ENCODE data around the gene VPS37C. TPM values are rescaled to one million over a fixed set of nuclear protein-coding genes. Genes with fewer than 3 reads are reported as not detected.

The VPS37C gene
- total RNA-seq, 1 experiment from 2014 or later: 19.0 TPM

DNA sequence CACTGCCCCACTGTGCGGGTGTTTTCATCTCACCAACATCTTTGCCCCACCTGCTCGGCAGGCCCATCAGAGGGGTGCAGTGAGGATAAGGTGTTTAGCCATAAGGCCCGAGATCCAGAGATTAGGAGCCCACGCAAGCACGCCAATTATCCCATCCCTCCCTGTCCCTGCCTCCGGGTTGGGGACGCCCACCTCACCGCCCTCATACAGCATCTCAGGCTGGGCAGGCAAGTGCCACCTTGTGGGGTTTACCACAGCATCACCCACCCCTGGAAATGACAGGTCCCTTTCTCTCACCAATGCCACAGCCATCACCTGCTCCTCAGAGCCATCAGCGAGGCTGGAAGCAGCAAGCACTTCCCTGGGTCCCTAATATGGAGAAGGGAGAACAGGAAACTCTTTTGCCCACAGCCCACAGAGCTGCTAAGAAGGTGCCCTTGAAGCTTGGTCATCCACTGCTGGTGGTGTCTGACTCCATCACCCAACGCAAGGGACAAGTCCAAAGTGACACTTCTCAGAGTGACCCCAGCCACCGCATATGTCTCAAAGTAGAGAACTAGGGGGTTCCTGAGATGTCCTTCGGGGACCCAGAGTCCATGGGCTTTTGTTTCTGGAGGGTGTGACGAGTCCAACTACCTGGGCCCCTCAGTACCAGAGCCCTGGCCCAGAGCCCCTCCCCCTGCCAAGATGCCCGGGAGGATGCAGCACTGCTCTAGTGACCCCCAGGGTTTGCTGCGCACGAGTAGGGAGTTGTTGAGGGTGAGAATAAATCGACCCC lies 15.8 kb downstream of the VPS37C start:
- H3K56ac ChIP-seq (ENCODE audit: insufficient read length, low read depth, low read length): no peak overlapping the region
- no CpG with 5 or more reads among the region's 17 CpGs for WGBS (ENCODE audit: extremely low coverage, insufficient read length, low lambda C conversion rate)
- no peak overlapping the region for H3K4me2 ChIP-seq (ENCODE audit: insufficient read depth, insufficient read length, low read length)
- H3K4me1 ChIP-seq (ENCODE audit: insufficient read depth, low read length): no peaks in the 10 kb centered on the region
- H3K23ac ChIP-seq (ENCODE audit: insufficient read length, low read depth, low read length): no peak overlapping the region
- no peak overlapping the region for H2BK20ac ChIP-seq (ENCODE audit: low read depth, low read length, poor library complexity, severe bottlenecking)
- H2BK5ac ChIP-seq (ENCODE audit: insufficient read length, low read length): no peak overlapping the region
- no peak overlapping the region for H3K14ac ChIP-seq (ENCODE audit: insufficient read depth, low read length)
- H4K5ac ChIP-seq (ENCODE audit: insufficient read length, low read depth, low read length): no peak overlapping the region
- H3T11ph ChIP-seq (ENCODE audit: low read length): no peak overlapping the region
- no peaks in the 10 kb centered on the region for H3K9me3 Mint-ChIP-seq
- H4K20me1 ChIP-seq (ENCODE audit: control insufficient read depth, insufficient read depth, insufficient read length): no peaks in the 10 kb centered on the region
- H4K91ac ChIP-seq (ENCODE audit: insufficient read length, low read depth, low read length): no peak overlapping the region
- H2BK15ac ChIP-seq (ENCODE audit: low read depth, low read length): no peak overlapping the region
- no peak overlapping the region for H2AFZ ChIP-seq (ENCODE audit: low read length)
- no peak overlapping the region for H2AK5ac ChIP-seq (ENCODE audit: insufficient read length, low read length)
- no peaks in the 10 kb centered on the region for H3K79me2 ChIP-seq (ENCODE audit: insufficient read depth, low read length)
- no peak overlapping the region for H3K27ac ChIP-seq (ENCODE audit: insufficient read length, low read depth, low read length)
- peaks cover 20 to 41% of the 10 kb centered on the region in 2 experiments for H3K4me1 Mint-ChIP-seq
- H3K9ac ChIP-seq (ENCODE audit: extremely low read depth, insufficient read length, low read length): no peak overlapping the region
- no peaks in the 10 kb centered on the region for H3K27me3 Mint-ChIP-seq (ENCODE audit: low read depth)
- no peaks in the 10 kb centered on the region for H3K79me1 ChIP-seq (ENCODE audit: insufficient read depth, low read depth, low read length, poor library complexity, severe bottlenecking)
- no peaks in the 10 kb centered on the region for H3K23me2 ChIP-seq (ENCODE audit: insufficient read length, low read depth, low read length, poor library complexity, severe bottlenecking)
- H3K18ac ChIP-seq (ENCODE audit: insufficient read length, low read depth, low read length): no peak overlapping the region
- no peak overlapping the region for H3K4me3 Mint-ChIP-seq
- no peaks in the 10 kb centered on the region for H3K9me3 ChIP-seq (ENCODE audit: control insufficient read depth, low read depth, low read length)
- H2BK120ac ChIP-seq (ENCODE audit: low read depth, low read length, poor library complexity, severe bottlenecking): no peak overlapping the region
- H3K27ac Mint-ChIP-seq: no peak overlapping the region; a peak in 1 of 7 replicates
- TF ChIP-seq, protein P1, sequence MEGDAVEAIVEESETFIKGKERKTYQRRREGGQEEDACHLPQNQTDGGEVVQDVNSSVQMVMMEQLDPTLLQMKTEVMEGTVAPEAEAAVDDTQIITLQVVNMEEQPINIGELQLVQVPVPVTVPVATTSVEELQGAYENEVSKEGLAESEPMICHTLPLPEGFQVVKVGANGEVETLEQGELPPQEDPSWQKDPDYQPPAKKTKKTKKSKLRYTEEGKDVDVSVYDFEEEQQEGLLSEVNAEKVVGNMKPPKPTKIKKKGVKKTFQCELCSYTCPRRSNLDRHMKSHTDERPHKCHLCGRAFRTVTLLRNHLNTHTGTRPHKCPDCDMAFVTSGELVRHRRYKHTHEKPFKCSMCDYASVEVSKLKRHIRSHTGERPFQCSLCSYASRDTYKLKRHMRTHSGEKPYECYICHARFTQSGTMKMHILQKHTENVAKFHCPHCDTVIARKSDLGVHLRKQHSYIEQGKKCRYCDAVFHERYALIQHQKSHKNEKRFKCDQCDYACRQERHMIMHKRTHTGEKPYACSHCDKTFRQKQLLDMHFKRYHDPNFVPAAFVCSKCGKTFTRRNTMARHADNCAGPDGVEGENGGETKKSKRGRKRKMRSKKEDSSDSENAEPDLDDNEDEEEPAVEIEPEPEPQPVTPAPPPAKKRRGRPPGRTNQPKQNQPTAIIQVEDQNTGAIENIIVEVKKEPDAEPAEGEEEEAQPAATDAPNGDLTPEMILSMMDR (conservative IDR thresholded peaks at IDR 0.05): no peak
- no peaks in the 10 kb centered on the region for H3K36me3 Mint-ChIP-seq (ENCODE audit: insufficient read depth in 1 of 3, low read depth in 3 of 3)
- no peak overlapping the region for H4K8ac ChIP-seq (replicated peaks; ENCODE audit: insufficient read length, low read depth, low read length)
- no peak overlapping the region for H2BK12ac ChIP-seq (ENCODE audit: insufficient read length, low read depth, low read length)
- no peak overlapping the region for H3K4ac ChIP-seq (ENCODE audit: low read depth, low read length)
- no peak for DNase-seq
- H3K27me3 ChIP-seq (ENCODE audit: insufficient read depth, low read length): no peaks in the 10 kb centered on the region
